Neural cell (in vitro differentiated cells): ENCODE data around the gene AEBP1.

Experiments
- CTCF ChIP-seq: fragments of 450-650 bp; IDR thresholded peaks from 2 replicates; pipeline ENCODE4 v1.5.1; 2014; ENCODE audit warnings: antibody characterized with exemption, mild to moderate bottlenecking, moderate library complexity; ENCODE audit not compliant: poor library complexity, severe bottlenecking
- POLR2AphosphoS5 ChIP-seq: IDR thresholded peaks from 2 replicates; pipeline ENCODE4 v1.6.1; 2012

DNA sequence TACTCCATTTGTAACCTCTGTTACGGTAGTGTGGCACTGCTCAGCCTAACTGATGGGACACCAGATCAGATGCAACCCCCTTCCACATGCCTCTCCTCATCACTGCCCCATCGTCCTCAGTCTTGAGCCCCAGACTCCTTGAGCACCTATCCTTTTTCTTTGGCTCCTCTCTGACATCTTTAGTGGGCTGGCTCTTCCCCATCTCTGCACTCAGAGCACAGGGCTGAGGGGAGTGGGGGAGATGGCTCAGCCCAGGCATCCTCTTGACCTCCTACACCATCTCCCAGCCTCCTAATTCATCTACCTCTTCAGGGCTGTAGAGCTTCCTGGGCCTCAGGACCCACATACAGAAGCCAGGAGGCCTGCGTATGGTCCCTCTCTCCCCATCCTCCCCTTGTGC is 20.3 kb upstream of the AEBP1 start:
- no peak for TF ChIP-seq CTCF
- TF ChIP-seq POLR2AphosphoS5, result no peak
